ENCODE measurements around the gene CERT1.

- TF ChIP-seq POLR2AphosphoS5 (IDR thresholded peaks at IDR 0.05; ENCODE audit: borderline replicate concordance, low read depth, low read length) (no peak), EZH2 (IDR thresholded peaks at IDR 0.05) (no peak), FOXP2 (optimal IDR thresholded peaks at IDR 0.05; ENCODE audit: control extremely low read depth, extremely low read length, insufficient read depth) (no peak)
Measured at GRCh38 chr5:75519761-75520160, 8.3 kb upstream of the CERT1 start.
